HFFc6 (cell line): ENCODE measurements around the gene NUCB1. TPM values are rescaled to one million over a fixed set of nuclear protein-coding genes. Genes with fewer than 3 reads are reported as not detected.
"Not testable (repeated sequence)": the region's sequence is repeated elsewhere in the genome, so short reads cannot be mapped to it uniquely, and the experiment has no call there.

Source experiments
- DNase-seq: peaks from one replicate; pipeline ENCODE4 v3.0.0-alpha.2; 2018
- H3K27ac Mint-ChIP-seq: 2 replicates; pipeline ENCODE4 v1.8.0; 2020; ENCODE audit warnings: mild to moderate bottlenecking, mixed read lengths
- H3K27me3 Mint-ChIP-seq: 2 replicates; pipeline ENCODE4 v1.8.0; 2021; ENCODE audit warnings: mild to moderate bottlenecking, moderate library complexity, mixed read lengths; ENCODE audit not compliant: insufficient read depth
- H3K36me3 Mint-ChIP-seq: 2 replicates; pipeline ENCODE4 v1.8.0; 2021; ENCODE audit warnings: low read depth, mixed read lengths
- H3K4me1 Mint-ChIP-seq: 2 replicates; pipeline ENCODE4 v1.8.0; 2020; ENCODE audit warnings: low read depth, mixed read lengths
- H3K4me3 Mint-ChIP-seq: 2 replicates; pipeline ENCODE4 v1.8.0; 2020; ENCODE audit warnings: mild to moderate bottlenecking, moderate library complexity, mixed read lengths
- H3K9me3 Mint-ChIP-seq: 2 replicates; pipeline ENCODE4 v1.8.0; 2020; ENCODE audit warnings: mild to moderate bottlenecking, mixed read lengths
- CTCF ChIP-seq: fragments of 200-600 bp; sonication (generic); IDR thresholded peaks from 2 replicates; pipeline ENCODE4 v1.5.0; 2021; ENCODE audit warnings: antibody characterized with exemption, mild to moderate bottlenecking
- total RNA-seq, 6 experiments: library from RNA; stranded (reverse); fragmentation: NEBNext Ultra II Directional; extraction: Animal tissue kit (Norgen Biotek cat#: 25700); gene quantifications; 2 replicates in 1 of 6; 3 replicates in 5 of 6; pipeline ENCODE4 v1.2.3, GENCODE V29; 2021

Gene NUCB1
- total RNA-seq, 6 experiments from 2014 or later: 129 to 160 (median 152) TPM

GRCh38 chr19:48918071-48918470 is 18.0 kb downstream of the NUCB1 start:
- Mint-ChIP-seq H3K36me3 (peaks cover 28% of the 10 kb centered on the region), H3K4me1 (no peaks in the 10 kb centered on the region), H3K4me3 (no peak overlapping the region), H3K27ac (no peak overlapping the region), H3K27me3 (no peaks in the 10 kb centered on the region), H3K9me3 (no peaks in the 10 kb centered on the region)
- no peak for TF ChIP-seq CTCF
- no peak for DNase-seq

- Mint-ChIP-seq H3K36me3 (peaks cover 30% of the 10 kb centered on the region), H3K27me3 (no peaks in the 10 kb centered on the region), H3K9me3 (no peaks in the 10 kb centered on the region), H3K27ac (no peak overlapping the region), H3K4me1 (no peaks in the 10 kb centered on the region), H3K4me3 (no peak overlapping the region)
- DNase-seq: peak; percentile 2
- no peak for TF ChIP-seq CTCF
Measured at GRCh38 chr19:48918801-48919247, 18.7 kb downstream of the NUCB1 start.

GRCh38 chr19:48919271-48919670 is 19.2 kb downstream of the NUCB1 start:
- H3K4me1 Mint-ChIP-seq, H3K27me3 Mint-ChIP-seq, H3K4me3 Mint-ChIP-seq, H3K27ac Mint-ChIP-seq, H3K9me3 Mint-ChIP-seq, DNase-seq: not testable (repeated sequence)
- H3K36me3 Mint-ChIP-seq: peaks cover 28% of the 10 kb centered on the region

GRCh38 chr19:48920949-48921348 is 20.8 kb downstream of the NUCB1 start:
- H3K4me3 Mint-ChIP-seq: no peak overlapping the region
- no peaks in the 10 kb centered on the region for H3K9me3 Mint-ChIP-seq
- H3K4me1 Mint-ChIP-seq: peaks cover 9% of the 10 kb centered on the region
- TF ChIP-seq CTCF: no peak
- peaks cover 21% of the 10 kb centered on the region for H3K36me3 Mint-ChIP-seq
- no peak for DNase-seq
- H3K27me3 Mint-ChIP-seq: no peaks in the 10 kb centered on the region; the same call in 1 of the 2 replicates
- H3K27ac Mint-ChIP-seq: no peak overlapping the region

- no peak overlapping the region for H3K27ac Mint-ChIP-seq
- H3K36me3 Mint-ChIP-seq: peaks cover 18% of the 10 kb centered on the region
- no peak for DNase-seq
- H3K27me3 Mint-ChIP-seq: no peaks in the 10 kb centered on the region; the same call in 1 of the 2 replicates
- no peak for TF ChIP-seq CTCF
- H3K4me3 Mint-ChIP-seq: no peak overlapping the region
- peaks cover 19% of the 10 kb centered on the region for H3K4me1 Mint-ChIP-seq
- H3K9me3 Mint-ChIP-seq: no peaks in the 10 kb centered on the region
Measured at GRCh38 chr19:48921721-48922500, 21.8 kb downstream of the NUCB1 start.
